Measurements from ENCODE around the gene GLYR1.

The GLYR1 gene

GRCh38 chr16:4888428-4889135 lies 41.5 kb upstream of the GLYR1 start:
- H3K4me3 ChIP-seq (ENCODE audit: low read length), result no peak overlapping the region
- H3K4me1 ChIP-seq (ENCODE audit: control insufficient read depth, insufficient read depth, low read length), result no peaks in the 10 kb centered on the region
- no peak for DNase-seq (ENCODE audit: low read depth)
- H3K36me3 ChIP-seq (ENCODE audit: control insufficient read depth, insufficient read depth, low read length, severe bottlenecking), result peaks cover 73% of the 10 kb centered on the region
- H3K27me3 ChIP-seq (replicated peaks; ENCODE audit: control insufficient read depth, insufficient read depth, low read length), result no peaks in the 10 kb centered on the region
- no peak overlapping the region for H3K9ac ChIP-seq (ENCODE audit: low read length)
- no peaks in the 10 kb centered on the region for H3K9me3 ChIP-seq (ENCODE audit: control insufficient read depth, low read length)

DNA sequence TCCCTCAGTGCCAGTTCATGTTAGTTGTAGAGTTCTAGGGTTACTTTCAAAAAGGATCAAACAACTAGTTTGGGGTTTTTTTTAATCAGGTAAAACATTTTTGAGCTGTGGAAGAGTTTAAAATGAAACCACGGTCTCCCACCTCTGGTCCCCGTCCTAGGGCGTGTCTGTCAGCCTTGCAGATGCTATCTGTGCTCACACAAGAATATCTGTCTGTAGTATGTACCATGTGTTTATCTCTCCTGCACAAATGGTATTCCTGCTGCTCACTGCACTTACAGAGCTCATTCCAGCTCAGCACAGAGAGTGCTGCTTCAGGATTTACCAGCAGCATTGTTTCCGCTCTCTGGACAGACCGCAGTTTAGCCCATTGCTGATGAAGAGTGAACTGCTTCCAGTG lies 39.1 kb upstream of the GLYR1 start:
- H3K9ac ChIP-seq (ENCODE audit: low read length), result no peak overlapping the region
- peaks cover 91% of the 10 kb centered on the region for H3K36me3 ChIP-seq (ENCODE audit: control insufficient read depth, insufficient read depth, low read length, severe bottlenecking)
- H3K27me3 ChIP-seq (replicated peaks; ENCODE audit: control insufficient read depth, insufficient read depth, low read length), result no peaks in the 10 kb centered on the region
- no peak overlapping the region for H3K4me3 ChIP-seq (ENCODE audit: low read length)
- no peak for DNase-seq (ENCODE audit: low read depth)
- no peaks in the 10 kb centered on the region for H3K4me1 ChIP-seq (ENCODE audit: control insufficient read depth, insufficient read depth, low read length)
- H3K9me3 ChIP-seq (ENCODE audit: control insufficient read depth, low read length), result no peaks in the 10 kb centered on the region

- no peak for DNase-seq (ENCODE audit: low read depth)
- no peaks in the 10 kb centered on the region for H3K4me1 ChIP-seq (ENCODE audit: control insufficient read depth, insufficient read depth, low read length)
- no peak overlapping the region for H3K9ac ChIP-seq (ENCODE audit: low read length)
- H3K4me3 ChIP-seq (ENCODE audit: low read length), result no peak overlapping the region
- no peaks in the 10 kb centered on the region for H3K27me3 ChIP-seq (replicated peaks; ENCODE audit: control insufficient read depth, insufficient read depth, low read length)
- peaks cover 92% of the 10 kb centered on the region for H3K36me3 ChIP-seq (ENCODE audit: control insufficient read depth, insufficient read depth, low read length, severe bottlenecking)
- H3K9me3 ChIP-seq (ENCODE audit: control insufficient read depth, low read length), result no peaks in the 10 kb centered on the region
Observed at GRCh38 chr16:4884972-4885874, 38.1 kb upstream of the GLYR1 start.

GRCh38 chr16:4884209-4884608 lies 37.1 kb upstream of the GLYR1 start:
- Histone ChIP-seq H3K27me3 (replicated peaks; ENCODE audit: control insufficient read depth, insufficient read depth, low read length) (no peaks in the 10 kb centered on the region), H3K4me1 (ENCODE audit: control insufficient read depth, insufficient read depth, low read length) (peaks cover 3% of the 10 kb centered on the region), H3K36me3 (ENCODE audit: control insufficient read depth, insufficient read depth, low read length, severe bottlenecking) (peaks cover 93% of the 10 kb centered on the region), H3K9me3 (ENCODE audit: control insufficient read depth, low read length) (no peaks in the 10 kb centered on the region), H3K4me3 (ENCODE audit: low read length) (no peak overlapping the region), H3K9ac (ENCODE audit: low read length) (no peak overlapping the region)
- DNase-seq (ENCODE audit: low read depth), result no peak

- no peak overlapping the region for H3K4me3 ChIP-seq (ENCODE audit: low read length)
- H3K9me3 ChIP-seq (ENCODE audit: control insufficient read depth, low read length), result no peaks in the 10 kb centered on the region
- H3K27me3 ChIP-seq (replicated peaks; ENCODE audit: control insufficient read depth, insufficient read depth, low read length), result no peaks in the 10 kb centered on the region
- no peak for DNase-seq (ENCODE audit: low read depth)
- H3K9ac ChIP-seq (ENCODE audit: low read length), result no peak overlapping the region
- H3K4me1 ChIP-seq (ENCODE audit: control insufficient read depth, insufficient read depth, low read length), result peaks cover 8% of the 10 kb centered on the region
- peaks cover 98% of the 10 kb centered on the region for H3K36me3 ChIP-seq (ENCODE audit: control insufficient read depth, insufficient read depth, low read length, severe bottlenecking)
Observed at GRCh38 chr16:4883501-4883900, 36.4 kb upstream of the GLYR1 start.

GRCh38 chr16:4882633-4883285 lies 35.7 kb upstream of the GLYR1 start:
- peak; percentile 30 for DNase-seq (ENCODE audit: low read depth)
- Histone ChIP-seq H3K4me1 (ENCODE audit: control insufficient read depth, insufficient read depth, low read length) (peaks cover 8% of the 10 kb centered on the region), H3K4me3 (ENCODE audit: low read length) (no peak overlapping the region), H3K9ac (ENCODE audit: low read length) (no peak overlapping the region), H3K9me3 (ENCODE audit: control insufficient read depth, low read length) (no peaks in the 10 kb centered on the region), H3K36me3 (ENCODE audit: control insufficient read depth, insufficient read depth, low read length, severe bottlenecking) (peaks cover 98% of the 10 kb centered on the region), H3K27me3 (replicated peaks; ENCODE audit: control insufficient read depth, insufficient read depth, low read length) (no peaks in the 10 kb centered on the region)

- H3K27me3 ChIP-seq (replicated peaks; ENCODE audit: control insufficient read depth, insufficient read depth, low read length), result no peaks in the 10 kb centered on the region
- no peak overlapping the region for H3K9ac ChIP-seq (ENCODE audit: low read length)
- H3K4me3 ChIP-seq (ENCODE audit: low read length), result no peak overlapping the region
- DNase-seq (ENCODE audit: low read depth), result peak; percentile 44
- peaks cover 8% of the 10 kb centered on the region for H3K4me1 ChIP-seq (ENCODE audit: control insufficient read depth, insufficient read depth, low read length)
- H3K36me3 ChIP-seq (ENCODE audit: control insufficient read depth, insufficient read depth, low read length, severe bottlenecking), result peaks cover 98% of the 10 kb centered on the region
- no peaks in the 10 kb centered on the region for H3K9me3 ChIP-seq (ENCODE audit: control insufficient read depth, low read length)
Observed at GRCh38 chr16:4882000-4882632, 35.0 kb upstream of the GLYR1 start.

- Histone ChIP-seq H3K9me3 (ENCODE audit: control insufficient read depth, low read length) (no peaks in the 10 kb centered on the region), H3K27me3 (replicated peaks; ENCODE audit: control insufficient read depth, insufficient read depth, low read length) (no peaks in the 10 kb centered on the region), H3K36me3 (ENCODE audit: control insufficient read depth, insufficient read depth, low read length, severe bottlenecking) (peaks cover 93% of the 10 kb centered on the region)
Observed at GRCh38 chr16:4880006-4880580, 33.0 kb upstream of the GLYR1 start.

DNA sequence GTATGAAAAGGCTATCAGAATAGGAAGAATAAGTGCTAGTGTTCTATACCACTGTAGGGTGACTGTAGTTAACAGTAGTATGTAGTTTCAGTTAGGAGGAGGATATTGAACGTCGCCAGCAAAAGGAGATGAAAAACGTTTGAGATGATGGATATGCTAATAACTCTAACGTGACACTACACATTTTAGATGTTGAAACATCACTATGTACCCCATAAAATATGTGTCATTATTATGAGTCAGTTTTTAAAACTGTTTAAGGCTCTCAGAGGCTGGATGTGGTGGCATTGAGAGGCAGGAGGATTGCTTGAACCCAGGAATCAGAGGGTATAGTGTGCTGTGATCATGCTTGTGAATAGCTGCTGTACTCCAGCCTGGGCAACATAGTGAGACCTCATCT lies 32.0 kb upstream of the GLYR1 start:
- no peaks in the 10 kb centered on the region for H3K9me3 ChIP-seq (ENCODE audit: control insufficient read depth, low read length)
- H3K36me3 ChIP-seq (ENCODE audit: control insufficient read depth, insufficient read depth, low read length, severe bottlenecking), result peaks cover 93% of the 10 kb centered on the region
- no peak for DNase-seq (ENCODE audit: low read depth)
- H3K27me3 ChIP-seq (replicated peaks; ENCODE audit: control insufficient read depth, insufficient read depth, low read length), result no peaks in the 10 kb centered on the region
- H3K4me3 ChIP-seq (ENCODE audit: low read length), result no peak overlapping the region
- peaks cover 8% of the 10 kb centered on the region for H3K4me1 ChIP-seq (ENCODE audit: control insufficient read depth, insufficient read depth, low read length)
- no peak overlapping the region for H3K9ac ChIP-seq (ENCODE audit: low read length)

More at GRCh38 chr16:4880006-4880580, 33.0 kb upstream of the GLYR1 start:
- Histone ChIP-seq H3K4me1 (ENCODE audit: control insufficient read depth, insufficient read depth, low read length) (peaks cover 8% of the 10 kb centered on the region), H3K4me3 (ENCODE audit: low read length) (no peak overlapping the region), H3K9ac (ENCODE audit: low read length) (no peak overlapping the region)
- no peak for DNase-seq (ENCODE audit: low read depth)

DNA sequence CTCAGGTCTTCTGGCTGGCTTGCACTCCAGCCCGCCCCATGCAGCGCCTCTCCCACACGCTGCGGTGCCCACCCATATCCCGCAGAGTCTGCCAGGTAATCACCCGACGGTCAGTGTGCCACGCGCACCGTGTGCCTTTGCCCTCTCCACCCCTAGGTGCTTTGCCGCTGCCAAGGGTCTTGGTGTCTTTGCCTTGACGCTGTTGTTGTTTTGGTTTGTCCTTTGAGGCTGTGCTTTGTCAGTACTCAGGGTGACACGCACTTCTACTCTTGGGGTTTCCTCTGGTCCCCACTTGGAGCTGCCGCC lies 30.2 kb upstream of the GLYR1 start:
- DNase-seq (ENCODE audit: low read depth), result no peak
- Histone ChIP-seq H3K36me3 (ENCODE audit: control insufficient read depth, insufficient read depth, low read length, severe bottlenecking) (peaks cover 92% of the 10 kb centered on the region), H3K27me3 (replicated peaks; ENCODE audit: control insufficient read depth, insufficient read depth, low read length) (no peaks in the 10 kb centered on the region)

More for the DNA sequence above, 30.2 kb upstream of the GLYR1 start:
- peaks cover 8% of the 10 kb centered on the region for H3K4me1 ChIP-seq (ENCODE audit: control insufficient read depth, insufficient read depth, low read length)
- no peak overlapping the region for H3K9ac ChIP-seq (ENCODE audit: low read length)
- H3K4me3 ChIP-seq (ENCODE audit: low read length), result no peak overlapping the region
- H3K9me3 ChIP-seq (ENCODE audit: control insufficient read depth, low read length), result no peaks in the 10 kb centered on the region

Data from adipocyte (in vitro differentiated cells).